Stimulated activated CD8-positive, alpha-beta memory T cell treated with anti-CD3 and anti-CD28 coated beads, Interleukin-15, amount 100 ng/mL, for 1 hour (primary cell): ENCODE results near the gene SRPK3.
A peak's percentile ranks its signal among the peaks of the same experiment; 100 is the strongest.

Experiments used
- DNase-seq: peaks from one replicate; pipeline ENCODE4 v3.0.0-alpha.2; 2020; ENCODE audit warnings: low read depth

The SRPK3 gene

GRCh38 chrX:153784325-153784967, 3.6 kb downstream of the SRPK3 start:
- DNase-seq = no peak

- DNase-seq = no peak
Measured at GRCh38 chrX:153786669-153787068, 5.8 kb downstream of the SRPK3 start.

GRCh38 chrX:153789654-153790053, 8.8 kb downstream of the SRPK3 start:
- DNase-seq = no peak

- DNase-seq = no peak
Measured at GRCh38 chrX:153791104-153791852, 10.4 kb downstream of the SRPK3 start.

- no peak for DNase-seq
Measured at GRCh38 chrX:153792368-153792767, 11.5 kb downstream of the SRPK3 start.

- no peak for DNase-seq
Measured at GRCh38 chrX:153793291-153793690, 12.4 kb downstream of the SRPK3 start.

- DNase-seq = peak; percentile 76
Measured at GRCh38 chrX:153794018-153794896, 13.4 kb downstream of the SRPK3 start, which contains the start of the genes IDH3G and SSR4. Gene IDH3G (minus strand): TSS chrX:153794375. CDS start chrX:153794326, 49 bp downstream. Gene SSR4 (plus strand): TSS chrX:153794668. CDS start chrX:153794688, 20 bp downstream.

GRCh38 chrX:153794897-153795816, 14.3 kb downstream of the SRPK3 start:
- no peak for DNase-seq

- no peak for DNase-seq
Measured at GRCh38 chrX:153797415-153798015, 16.7 kb downstream of the SRPK3 start.

GRCh38 chrX:153799326-153799725, 18.5 kb downstream of the SRPK3 start:
- no peak for DNase-seq

GRCh38 chrX:153800177-153800722, 19.4 kb downstream of the SRPK3 start:
- no peak for DNase-seq

GRCh38 chrX:153800746-153801145, 19.9 kb downstream of the SRPK3 start:
- DNase-seq = no peak

- DNase-seq = no peak
Measured at GRCh38 chrX:153801669-153802068, 20.8 kb downstream of the SRPK3 start.

- DNase-seq = no peak
Measured at GRCh38 chrX:153802513-153803045, 21.7 kb downstream of the SRPK3 start.

GRCh38 chrX:153803211-153804099, 22.6 kb downstream of the SRPK3 start:
- no peak for DNase-seq

- no peak for DNase-seq
Measured at GRCh38 chrX:153804100-153804595, 23.3 kb downstream of the SRPK3 start.

GRCh38 chrX:153804621-153805020, 23.8 kb downstream of the SRPK3 start:
- DNase-seq = no peak

GRCh38 chrX:153805436-153805835, 24.6 kb downstream of the SRPK3 start:
- no peak for DNase-seq

- DNase-seq = no peak
Measured at GRCh38 chrX:153806999-153807575, 26.2 kb downstream of the SRPK3 start.
